Liver (tissue), 9 donors: ENCODE data around the gene WDR49. TPM values are rescaled to one million over a fixed set of nuclear protein-coding genes. Genes with fewer than 3 reads are reported as not detected.

Experiments
- DNase-seq: peaks from one replicate; pipeline ENCODE4 v3.0.0-alpha.2; 2017; ENCODE audit warnings: low spot score
- H3K27ac ChIP-seq, 2 donors: one replicate each; pipeline ENCODE4 v1.7.0; 2013; ENCODE audit warnings: inconsistent platforms in 2 of 2, low read length in 2 of 2, control low read depth in 1 of 2, low read depth in 1 of 2, mild to moderate bottlenecking in 1 of 2
- H3K27me3 ChIP-seq, 4 donors: one replicate each; pipeline versions ENCODE4 v1.6.1 to v1.7.0; 2013; ENCODE audit warnings: low read length in 3 of 4, inconsistent platforms in 1 of 4, mild to moderate bottlenecking in 1 of 4, moderate library complexity in 1 of 4; ENCODE audit not compliant: control insufficient read depth in 4 of 4, insufficient read depth in 4 of 4
- H3K36me3 ChIP-seq, 4 donors: one replicate each; pipeline versions ENCODE4 v1.6.1 to v1.7.0; 2013; ENCODE audit warnings: low read length in 3 of 4, mild to moderate bottlenecking in 3 of 4, low read depth in 1 of 4, moderate library complexity in 1 of 4; ENCODE audit not compliant: control insufficient read depth in 4 of 4, insufficient read depth in 3 of 4
- H3K4me1 ChIP-seq, 4 donors: one replicate each; pipeline versions ENCODE4 v1.6.1 to v1.7.0; 2013; ENCODE audit warnings: low read length in 3 of 4, mild to moderate bottlenecking in 3 of 4, moderate library complexity in 1 of 4; ENCODE audit not compliant: control insufficient read depth in 4 of 4, insufficient read depth in 4 of 4
- H3K4me3 ChIP-seq, 3 donors: one replicate each; pipeline versions ENCODE4 v1.6.1 to v1.7.0; 2013; ENCODE audit warnings: low read length in 3 of 3, control low read depth in 1 of 3, low read depth in 1 of 3, mild to moderate bottlenecking in 1 of 3
- H3K9ac ChIP-seq, 2 donors: one replicate each; pipeline ENCODE4 v1.7.0; 2013; ENCODE audit warnings: low read length in 2 of 2, mild to moderate bottlenecking in 2 of 2, moderate library complexity in 2 of 2, control low read depth in 1 of 2, low read depth in 1 of 2
- H3K9me3 ChIP-seq, 4 donors: one replicate each; pipeline versions ENCODE4 v1.6.1 to v1.7.0; 2013; ENCODE audit warnings: low read length in 3 of 4; ENCODE audit not compliant: control insufficient read depth in 4 of 4
- EGR1 ChIP-seq, 2 donors: IDR thresholded peaks; 2 replicates each; pipeline ENCODE4 v1.6.1; 2016 to 2018; ENCODE audit warnings: antibody characterized with exemption in 2 of 2, low read depth in 2 of 2
- FOXA1 ChIP-seq: IDR thresholded peaks from 2 replicates; pipeline ENCODE4 v1.6.1; 2016; ENCODE audit warnings: antibody characterized with exemption
- FOXA2 ChIP-seq: IDR thresholded peaks from 2 replicates; pipeline ENCODE4 v1.6.1; 2016; ENCODE audit warnings: antibody characterized with exemption
- GABPA ChIP-seq, 2 donors: IDR thresholded peaks in 1 of 2; conservative IDR thresholded peaks in 1 of 2; 2 replicates each; pipeline ENCODE4 v1.6.1; 2016; ENCODE audit warnings: antibody characterized with exemption in 2 of 2, mild to moderate bottlenecking in 1 of 2, moderate library complexity in 1 of 2
- HNF4A ChIP-seq, 2 donors: conservative IDR thresholded peaks; 2 replicates each; pipeline ENCODE4 v1.6.1; 2016; ENCODE audit warnings: antibody characterized with exemption in 2 of 2, mild to moderate bottlenecking in 2 of 2
- HNF4G ChIP-seq: IDR thresholded peaks from 2 replicates; pipeline ENCODE4 v1.6.1; 2016; ENCODE audit warnings: antibody characterized with exemption
- JUND ChIP-seq, 2 donors: IDR thresholded peaks; 2 replicates each; pipeline ENCODE4 v1.6.1; 2016; ENCODE audit warnings: antibody characterized with exemption in 2 of 2
- NR2F2 ChIP-seq: IDR thresholded peaks from 2 replicates; pipeline ENCODE4 v1.6.1; 2016; ENCODE audit warnings: antibody characterized with exemption
- RAD21 ChIP-seq, 2 donors: IDR thresholded peaks; 2 replicates each; pipeline ENCODE4 v1.6.1; 2016; ENCODE audit warnings: antibody characterized with exemption in 2 of 2, mild to moderate bottlenecking in 2 of 2
- RXRA ChIP-seq, 2 donors: IDR thresholded peaks; 2 replicates each; pipeline ENCODE4 v1.6.1; 2017 to 2018; ENCODE audit warnings: antibody characterized with exemption in 2 of 2, mild to moderate bottlenecking in 1 of 2
- SP1 ChIP-seq: IDR thresholded peaks from 2 replicates; pipeline ENCODE4 v1.6.1; 2018; ENCODE audit warnings: antibody characterized with exemption, mild to moderate bottlenecking
- TAF1 ChIP-seq: conservative IDR thresholded peaks from 2 replicates; pipeline ENCODE4 v1.6.1; 2016; ENCODE audit warnings: antibody characterized with exemption, mild to moderate bottlenecking
- YY1 ChIP-seq: IDR thresholded peaks from 2 replicates; pipeline ENCODE4 v1.6.1; 2016; ENCODE audit warnings: antibody characterized with exemption, mild to moderate bottlenecking
- WGBS: extraction: QIAGEN DNeasy Blood & Tissue Kit; methylation state at CpG from one replicate; pipeline ENCODE4 v1.1.7; 2013; 5-methylcytosine and 5-hydroxymethylcytosine counted together
- polyA plus RNA-seq, 2 donors: library from polyadenylated mRNA; stranded (reverse) in 1 of 2; unstranded in 1 of 2; fragments of 200-250 nt in 1 of 2; fragments of >200 nt in 1 of 2; fragmentation: Nextera tagmentation in 1 of 2; extraction: Ambion mirVana in 1 of 2; gene quantifications; one replicate each; pipeline versions ENCODE4 v1.2.1 to v1.2.3, GENCODE V29; 2013 to 2015
- total RNA-seq, 2 donors: library from RNA; depleted of rRNA; stranded (reverse); fragments of >200 nt; gene quantifications; one replicate each; pipeline ENCODE4 v1.2.3, GENCODE V29; 2014
- TF ChIP-seq, protein P1 (sequence below): fragments of 150-350 bp; IDR thresholded peaks from 2 replicates; pipeline ENCODE4 v1.5.1; 2017; ENCODE audit warnings: improper control_type of control experiment, low read depth, low read length; ENCODE audit not compliant: missing input control
- TF ChIP-seq, protein P2 (sequence below): IDR thresholded peaks from 2 replicates; pipeline ENCODE4 v1.6.1; 2016; ENCODE audit warnings: antibody characterized with exemption
- TF ChIP-seq, protein P3 (sequence below): IDR thresholded peaks from 2 replicates; pipeline ENCODE4 v1.6.1; 2016; ENCODE audit warnings: antibody characterized with exemption
- TF ChIP-seq, protein P4 (sequence below): IDR thresholded peaks from 2 replicates; pipeline ENCODE4 v1.6.1; 2016; ENCODE audit warnings: antibody characterized with exemption
- TF ChIP-seq, protein P5 (sequence below): IDR thresholded peaks from 2 replicates; pipeline ENCODE4 v1.6.1; 2016; ENCODE audit warnings: antibody characterized with exemption, mild to moderate bottlenecking
- donor health status: healthy.
- donor health status: healthy.
- donor health status: healthy.
- donor health status: healthy.
- donor health status: healthy.

The WDR49 gene
- total and polyA plus RNA-seq, 4 donors: 0.23 to 0.42 TPM; not detected in 2

DNA sequence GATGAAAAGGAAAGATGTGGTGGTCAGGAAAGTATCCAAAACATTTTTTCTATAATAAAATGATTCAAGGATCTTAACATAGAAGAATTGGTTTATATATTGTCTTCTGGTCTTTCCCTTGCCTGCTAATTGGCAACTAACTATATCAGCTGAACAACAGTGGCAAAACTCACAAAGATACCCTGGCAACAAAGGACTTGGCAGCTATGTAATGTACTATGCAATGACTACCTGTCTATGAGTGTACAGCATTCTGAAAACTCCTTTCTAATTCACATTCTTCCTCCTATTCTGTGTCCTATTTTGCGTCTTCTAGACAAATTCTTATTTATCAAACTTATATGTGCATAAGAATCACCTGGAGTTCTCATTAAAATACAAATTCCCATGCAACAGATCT is 164.2 kb downstream of the WDR49 start:
- no peaks in the 10 kb centered on the region for H3K36me3 ChIP-seq
- no peak for DNase-seq
- no peaks in the 10 kb centered on the region for H3K9me3 ChIP-seq
- no peaks in the 10 kb centered on the region for H3K4me1 ChIP-seq
- 68% methylated on average over 1 of the region's 1 CpG for WGBS
- no peaks in the 10 kb centered on the region for H3K27me3 ChIP-seq
- no peak overlapping the region for H3K4me3 ChIP-seq
- H3K27ac ChIP-seq: no peak overlapping the region
- H3K9ac ChIP-seq: no peak overlapping the region
- TF ChIP-seq HNF4A (conservative IDR thresholded peaks at IDR 0.05) (no peak), JUND (IDR thresholded peaks at IDR 0.05) (no peak)

DNA sequence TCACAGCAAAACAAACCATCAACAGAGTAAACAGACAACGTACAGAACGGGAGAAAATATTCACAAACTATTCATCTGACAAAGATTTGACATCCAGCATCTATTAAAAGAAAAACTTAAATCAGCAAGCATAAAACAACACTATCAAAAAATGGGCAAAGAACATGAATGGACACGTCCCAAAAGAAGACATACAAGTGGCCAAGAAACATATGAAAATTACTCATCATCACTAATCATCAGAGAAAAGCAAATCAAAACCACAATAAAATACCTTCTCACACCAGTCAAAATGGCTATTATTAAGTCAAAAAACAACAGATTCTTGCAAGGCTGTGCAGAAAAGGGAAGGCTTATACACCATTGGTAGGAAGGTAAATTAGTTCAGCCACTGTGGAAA is 166.2 kb downstream of the WDR49 start:
- no peak for DNase-seq
- no peaks in the 10 kb centered on the region for H3K36me3 ChIP-seq
- WGBS: 63% methylated on average over 3 of the region's 3 CpGs
- no peak overlapping the region for H3K4me3 ChIP-seq
- TF ChIP-seq HNF4G (no peak), HNF4A (conservative IDR thresholded peaks at IDR 0.05) (no peak), NR2F2 (no peak), EGR1 (IDR thresholded peaks at IDR 0.05; ENCODE audit: low read depth in 2 of 2) (no peak), FOXA1 (no peak), RXRA (IDR thresholded peaks at IDR 0.05) (no peak), GABPA (IDR thresholded peaks at IDR 0.05 in 1 of 2, conservative IDR thresholded peaks at IDR 0.05 in 1 of 2) (no peak), YY1 (no peak), TAF1 (no peak), SP1 (no peak), RAD21 (IDR thresholded peaks at IDR 0.05) (no peak), JUND (IDR thresholded peaks at IDR 0.05) (no peak), FOXA2 (no peak)
- TF ChIP-seq, protein P1, sequence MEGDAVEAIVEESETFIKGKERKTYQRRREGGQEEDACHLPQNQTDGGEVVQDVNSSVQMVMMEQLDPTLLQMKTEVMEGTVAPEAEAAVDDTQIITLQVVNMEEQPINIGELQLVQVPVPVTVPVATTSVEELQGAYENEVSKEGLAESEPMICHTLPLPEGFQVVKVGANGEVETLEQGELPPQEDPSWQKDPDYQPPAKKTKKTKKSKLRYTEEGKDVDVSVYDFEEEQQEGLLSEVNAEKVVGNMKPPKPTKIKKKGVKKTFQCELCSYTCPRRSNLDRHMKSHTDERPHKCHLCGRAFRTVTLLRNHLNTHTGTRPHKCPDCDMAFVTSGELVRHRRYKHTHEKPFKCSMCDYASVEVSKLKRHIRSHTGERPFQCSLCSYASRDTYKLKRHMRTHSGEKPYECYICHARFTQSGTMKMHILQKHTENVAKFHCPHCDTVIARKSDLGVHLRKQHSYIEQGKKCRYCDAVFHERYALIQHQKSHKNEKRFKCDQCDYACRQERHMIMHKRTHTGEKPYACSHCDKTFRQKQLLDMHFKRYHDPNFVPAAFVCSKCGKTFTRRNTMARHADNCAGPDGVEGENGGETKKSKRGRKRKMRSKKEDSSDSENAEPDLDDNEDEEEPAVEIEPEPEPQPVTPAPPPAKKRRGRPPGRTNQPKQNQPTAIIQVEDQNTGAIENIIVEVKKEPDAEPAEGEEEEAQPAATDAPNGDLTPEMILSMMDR: no peak
- TF ChIP-seq, protein P2, sequence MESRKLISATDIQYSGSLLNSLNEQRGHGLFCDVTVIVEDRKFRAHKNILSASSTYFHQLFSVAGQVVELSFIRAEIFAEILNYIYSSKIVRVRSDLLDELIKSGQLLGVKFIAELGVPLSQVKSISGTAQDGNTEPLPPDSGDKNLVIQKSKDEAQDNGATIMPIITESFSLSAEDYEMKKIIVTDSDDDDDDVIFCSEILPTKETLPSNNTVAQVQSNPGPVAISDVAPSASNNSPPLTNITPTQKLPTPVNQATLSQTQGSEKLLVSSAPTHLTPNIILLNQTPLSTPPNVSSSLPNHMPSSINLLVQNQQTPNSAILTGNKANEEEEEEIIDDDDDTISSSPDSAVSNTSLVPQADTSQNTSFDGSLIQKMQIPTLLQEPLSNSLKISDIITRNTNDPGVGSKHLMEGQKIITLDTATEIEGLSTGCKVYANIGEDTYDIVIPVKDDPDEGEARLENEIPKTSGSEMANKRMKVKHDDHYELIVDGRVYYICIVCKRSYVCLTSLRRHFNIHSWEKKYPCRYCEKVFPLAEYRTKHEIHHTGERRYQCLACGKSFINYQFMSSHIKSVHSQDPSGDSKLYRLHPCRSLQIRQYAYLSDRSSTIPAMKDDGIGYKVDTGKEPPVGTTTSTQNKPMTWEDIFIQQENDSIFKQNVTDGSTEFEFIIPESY: no peak
- TF ChIP-seq, protein P3, sequence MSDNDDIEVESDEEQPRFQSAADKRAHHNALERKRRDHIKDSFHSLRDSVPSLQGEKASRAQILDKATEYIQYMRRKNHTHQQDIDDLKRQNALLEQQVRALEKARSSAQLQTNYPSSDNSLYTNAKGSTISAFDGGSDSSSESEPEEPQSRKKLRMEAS: no peak
- TF ChIP-seq, protein P4, sequence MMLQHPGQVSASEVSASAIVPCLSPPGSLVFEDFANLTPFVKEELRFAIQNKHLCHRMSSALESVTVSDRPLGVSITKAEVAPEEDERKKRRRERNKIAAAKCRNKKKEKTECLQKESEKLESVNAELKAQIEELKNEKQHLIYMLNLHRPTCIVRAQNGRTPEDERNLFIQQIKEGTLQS: no peak
- TF ChIP-seq, protein P5, sequence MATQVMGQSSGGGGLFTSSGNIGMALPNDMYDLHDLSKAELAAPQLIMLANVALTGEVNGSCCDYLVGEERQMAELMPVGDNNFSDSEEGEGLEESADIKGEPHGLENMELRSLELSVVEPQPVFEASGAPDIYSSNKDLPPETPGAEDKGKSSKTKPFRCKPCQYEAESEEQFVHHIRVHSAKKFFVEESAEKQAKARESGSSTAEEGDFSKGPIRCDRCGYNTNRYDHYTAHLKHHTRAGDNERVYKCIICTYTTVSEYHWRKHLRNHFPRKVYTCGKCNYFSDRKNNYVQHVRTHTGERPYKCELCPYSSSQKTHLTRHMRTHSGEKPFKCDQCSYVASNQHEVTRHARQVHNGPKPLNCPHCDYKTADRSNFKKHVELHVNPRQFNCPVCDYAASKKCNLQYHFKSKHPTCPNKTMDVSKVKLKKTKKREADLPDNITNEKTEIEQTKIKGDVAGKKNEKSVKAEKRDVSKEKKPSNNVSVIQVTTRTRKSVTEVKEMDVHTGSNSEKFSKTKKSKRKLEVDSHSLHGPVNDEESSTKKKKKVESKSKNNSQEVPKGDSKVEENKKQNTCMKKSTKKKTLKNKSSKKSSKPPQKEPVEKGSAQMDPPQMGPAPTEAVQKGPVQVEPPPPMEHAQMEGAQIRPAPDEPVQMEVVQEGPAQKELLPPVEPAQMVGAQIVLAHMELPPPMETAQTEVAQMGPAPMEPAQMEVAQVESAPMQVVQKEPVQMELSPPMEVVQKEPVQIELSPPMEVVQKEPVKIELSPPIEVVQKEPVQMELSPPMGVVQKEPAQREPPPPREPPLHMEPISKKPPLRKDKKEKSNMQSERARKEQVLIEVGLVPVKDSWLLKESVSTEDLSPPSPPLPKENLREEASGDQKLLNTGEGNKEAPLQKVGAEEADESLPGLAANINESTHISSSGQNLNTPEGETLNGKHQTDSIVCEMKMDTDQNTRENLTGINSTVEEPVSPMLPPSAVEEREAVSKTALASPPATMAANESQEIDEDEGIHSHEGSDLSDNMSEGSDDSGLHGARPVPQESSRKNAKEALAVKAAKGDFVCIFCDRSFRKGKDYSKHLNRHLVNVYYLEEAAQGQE: no peak
- H3K27me3 ChIP-seq: no peaks in the 10 kb centered on the region
- H3K9ac ChIP-seq: no peak overlapping the region
- H3K4me1 ChIP-seq: no peaks in the 10 kb centered on the region
- no peak overlapping the region for H3K27ac ChIP-seq
- H3K9me3 ChIP-seq: no peaks in the 10 kb centered on the region
